K562 (cell line): Measurements from ENCODE around the gene SPATA25. TPM values are rescaled to one million over a fixed set of nuclear protein-coding genes. Genes with fewer than 3 reads are reported as not detected.

Source experiments
- ARID4B ChIP-seq: sonication (generic); formaldehyde crosslinking; IDR thresholded peaks from 2 replicates; pipeline ENCODE4 v1.8.0; 2022; ENCODE audit warnings: mild to moderate bottlenecking, missing genetic modification reagents
- BCL6 ChIP-seq: fragments of 250-450 bp; sonication (Bioruptor Pico); IDR thresholded peaks from 2 replicates; pipeline ENCODE4 v1.4.0; 2020
- CC2D1A ChIP-seq: fragments of 450-650 bp; IDR thresholded peaks from 2 replicates; pipeline ENCODE4 v1.6.1; 2017; ENCODE audit warnings: mild to moderate bottlenecking
- ETS1 ChIP-seq: conservative IDR thresholded peaks from 2 replicates; pipeline ENCODE4 v1.6.1; 2011; ENCODE audit warnings: low read depth, mild to moderate bottlenecking, low read length; ENCODE audit not compliant: control insufficient read depth
- FOS ChIP-seq: IDR thresholded peaks from 3 replicates; pipeline ENCODE4 v1.6.1; 2011; ENCODE audit not compliant: insufficient read length; ENCODE audit errors: extremely low read depth
- FOXJ2 ChIP-seq: fragments of 200-800 bp; sonication (Bioruptor generic); IDR thresholded peaks from 2 replicates; pipeline ENCODE4 v1.6.1; 2016; ENCODE audit warnings: missing genetic modification characterization, missing compliant biosample characterization
- GABPA ChIP-seq: fragments of 200-800 bp; sonication (Bioruptor generic); conservative IDR thresholded peaks from 2 replicates; pipeline ENCODE4 v1.6.1; 2016; ENCODE audit warnings: low read depth, missing genetic modification characterization, missing compliant biosample characterization
- KAT8 ChIP-seq: fragments of 450-650 bp; IDR thresholded peaks from 2 replicates; pipeline ENCODE4 v1.6.1; 2016; ENCODE audit warnings: low read depth, mild to moderate bottlenecking
- MAZ ChIP-seq, 2 experiments: fragments of 450-650 bp in 1 of 2; sonication (generic) in 1 of 2; formaldehyde crosslinking; IDR thresholded peaks in 1 of 2; conservative IDR thresholded peaks in 1 of 2; 2 replicates each; pipeline versions ENCODE4 v1.4.0 to v1.5.0; 2020; ENCODE audit warnings: mild to moderate bottlenecking in 1 of 2, missing genetic modification reagents in 1 of 2
- PHB2 ChIP-seq: fragments of 450-650 bp; IDR thresholded peaks from 2 replicates; pipeline ENCODE4 v1.6.1; 2017; ENCODE audit warnings: low read depth
- PHF20 ChIP-seq: fragments of 450-650 bp; IDR thresholded peaks from 2 replicates; pipeline ENCODE4 v1.6.1; 2018; ENCODE audit not compliant: partially characterized antibody
- RB1 ChIP-seq: fragments of 450-650 bp; IDR thresholded peaks from 2 replicates; pipeline ENCODE4 v1.6.1; 2017; ENCODE audit warnings: low read depth, mild to moderate bottlenecking
- SMARCE1 ChIP-seq: fragments of 450-650 bp; IDR thresholded peaks from 2 replicates; pipeline ENCODE4 v1.7.1; 2016; ENCODE audit warnings: mild to moderate bottlenecking
- TAF1 ChIP-seq: IDR thresholded peaks from 2 replicates; pipeline ENCODE4 v1.6.1; 2011; ENCODE audit warnings: mild to moderate bottlenecking, low read length, moderate library complexity; ENCODE audit not compliant: insufficient read depth, control insufficient read depth, severe bottlenecking; ENCODE audit errors: extremely low read depth
- ZFX ChIP-seq: sonication (generic); formaldehyde crosslinking; IDR thresholded peaks from 2 replicates; pipeline ENCODE4 v1.8.0; 2022; ENCODE audit warnings: mild to moderate bottlenecking, missing genetic modification reagents, moderate library complexity
- ZNF57 ChIP-seq: fragments of 450-650 bp; formaldehyde crosslinking; IDR thresholded peaks from 2 replicates; pipeline ENCODE4 v1.4.0; 2020; ENCODE audit warnings: mild to moderate bottlenecking, moderate library complexity
- polyA plus RNA-seq, 8 experiments: library from polyadenylated mRNA; depleted of rRNA in 4 of 8; stranded (reverse) in 5 of 8; unstranded in 3 of 8; fragments of >200 nt; fragmentation: Nextera tagmentation in 2 of 8; fragmentation: Illumina TruSeq in 1 of 8; extraction: Ambion mirVana in 2 of 8; extraction: Trizol in 1 of 8; gene quantifications; 2 replicates each; pipeline versions ENCODE4 v1.2.1 to v1.2.3, GENCODE V29; 2011 to 2014; ENCODE audit warnings: inconsistent platforms in 1 of 8, missing spikeins in 1 of 8
- total RNA-seq, 7 experiments: library from RNA; depleted of rRNA in 6 of 7; stranded (reverse); fragments of >200 nt in 6 of 7; fragmentation: Illumina TruSeq in 2 of 7; extraction: Trizol in 2 of 7; gene quantifications; 2 replicates each; pipeline versions ENCODE4 v1.2.1 to v1.2.3, GENCODE V29; 2011 to 2021; ENCODE audit warnings: low replicate concordance in 1 of 7
- TF ChIP-seq, protein P1 (sequence below), 3 experiments: fragments of 200-800 bp in 1 of 3; fragments of 250-450 bp in 1 of 3; fragments of 450-650 bp in 1 of 3; sonication (Bioruptor Pico) in 1 of 3; sonication (Bioruptor generic) in 1 of 3; formaldehyde crosslinking in 1 of 3; IDR thresholded peaks; 2 replicates each; pipeline versions ENCODE4 v1.6.1 to v1.8.0; 2016 to 2022; ENCODE audit warnings: mild to moderate bottlenecking in 2 of 3, missing genetic modification characterization in 2 of 3, missing compliant biosample characterization in 1 of 3, moderate library complexity in 1 of 3

SPATA25 gene
- total and polyA plus RNA-seq, 9 of the 15 experiments (the other 6 are each of a cell fraction or from before 2014, with no cell fraction given) = 0.21 to 0.95 (median 0.53) TPM; not detected in 3

- TF ChIP-seq FOXJ2 (tag) (peak; percentile 52; the same call in 1 of the 2 replicates), ARID4B (CRISPR knock-in tag) (peak; percentile 99), CC2D1A (0 out of 2 replicates have a peak, but pooled peaks have one; percentile 22), TAF1 (peak; percentile 90), MAZ (CRISPR knock-in tag; conservative IDR thresholded peaks at IDR 0.05 in 1 of 2, IDR thresholded peaks at IDR 0.05 in 1 of 2) (peak; percentile 75 to 91), PHF20 (peak; percentile 100), FOS (peak; percentile 79), ZNF57 (CRISPR knock-in tag) (no peak), PHB2 (no peak), SMARCE1 (0 out of 2 replicates have a peak, but pooled peaks have one; percentile 26), KAT8 (peak; percentile 77; the same call in 1 of the 2 replicates), BCL6 (no peak), RB1 (peak; percentile 88), GABPA (tag) (0 out of 2 replicates have a peak, but pooled peaks have one; percentile 21), ZFX (CRISPR knock-in tag) (peak; percentile 45; the same call in 1 of the 2 replicates), ETS1 (peak; percentile 92)
- TF ChIP-seq, protein P1, sequence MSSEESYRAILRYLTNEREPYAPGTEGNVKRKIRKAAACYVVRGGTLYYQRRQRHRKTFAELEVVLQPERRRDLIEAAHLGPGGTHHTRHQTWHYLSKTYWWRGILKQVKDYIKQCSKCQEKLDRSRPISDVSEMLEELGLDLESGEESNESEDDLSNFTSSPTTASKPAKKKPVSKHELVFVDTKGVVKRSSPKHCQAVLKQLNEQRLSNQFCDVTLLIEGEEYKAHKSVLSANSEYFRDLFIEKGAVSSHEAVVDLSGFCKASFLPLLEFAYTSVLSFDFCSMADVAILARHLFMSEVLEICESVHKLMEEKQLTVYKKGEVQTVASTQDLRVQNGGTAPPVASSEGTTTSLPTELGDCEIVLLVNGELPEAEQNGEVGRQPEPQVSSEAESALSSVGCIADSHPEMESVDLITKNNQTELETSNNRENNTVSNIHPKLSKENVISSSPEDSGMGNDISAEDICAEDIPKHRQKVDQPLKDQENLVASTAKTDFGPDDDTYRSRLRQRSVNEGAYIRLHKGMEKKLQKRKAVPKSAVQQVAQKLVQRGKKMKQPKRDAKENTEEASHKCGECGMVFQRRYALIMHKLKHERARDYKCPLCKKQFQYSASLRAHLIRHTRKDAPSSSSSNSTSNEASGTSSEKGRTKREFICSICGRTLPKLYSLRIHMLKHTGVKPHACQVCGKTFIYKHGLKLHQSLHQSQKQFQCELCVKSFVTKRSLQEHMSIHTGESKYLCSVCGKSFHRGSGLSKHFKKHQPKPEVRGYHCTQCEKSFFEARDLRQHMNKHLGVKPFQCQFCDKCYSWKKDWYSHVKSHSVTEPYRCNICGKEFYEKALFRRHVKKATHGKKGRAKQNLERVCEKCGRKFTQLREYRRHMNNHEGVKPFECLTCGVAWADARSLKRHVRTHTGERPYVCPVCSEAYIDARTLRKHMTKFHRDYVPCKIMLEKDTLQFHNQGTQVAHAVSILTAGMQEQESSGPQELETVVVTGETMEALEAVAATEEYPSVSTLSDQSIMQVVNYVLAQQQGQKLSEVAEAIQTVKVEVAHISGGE (CRISPR knock-in tag; IDR thresholded peaks at IDR 0.05) = no peak
Observed at GRCh38 chr20:45890985-45891983, 3.9 kb upstream of the SPATA25 start, which contains the start of the genes CTSA and NEURL2 (continued).
